GM03348 (cell line): Measurements from ENCODE around the gene SLC33A1.
"Not testable (repeated sequence)": the region's sequence is repeated elsewhere in the genome, so short reads cannot be mapped to it uniquely, and the experiment has no call there.

Source experiments
- DNase-seq: peaks from one replicate; pipeline ENCODE4 v3.0.0; 2012; ENCODE audit warnings: low spot score

The SLC33A1 gene

GRCh38 chr3:155854141-155854940 is at the start of gene SLC33A1:
TSS of gene SLC33A1 (minus strand) at chr3:155854427. CDS start at chr3:155853997, 430 bp downstream.
- DNase-seq, result peak; percentile 98

DNA sequence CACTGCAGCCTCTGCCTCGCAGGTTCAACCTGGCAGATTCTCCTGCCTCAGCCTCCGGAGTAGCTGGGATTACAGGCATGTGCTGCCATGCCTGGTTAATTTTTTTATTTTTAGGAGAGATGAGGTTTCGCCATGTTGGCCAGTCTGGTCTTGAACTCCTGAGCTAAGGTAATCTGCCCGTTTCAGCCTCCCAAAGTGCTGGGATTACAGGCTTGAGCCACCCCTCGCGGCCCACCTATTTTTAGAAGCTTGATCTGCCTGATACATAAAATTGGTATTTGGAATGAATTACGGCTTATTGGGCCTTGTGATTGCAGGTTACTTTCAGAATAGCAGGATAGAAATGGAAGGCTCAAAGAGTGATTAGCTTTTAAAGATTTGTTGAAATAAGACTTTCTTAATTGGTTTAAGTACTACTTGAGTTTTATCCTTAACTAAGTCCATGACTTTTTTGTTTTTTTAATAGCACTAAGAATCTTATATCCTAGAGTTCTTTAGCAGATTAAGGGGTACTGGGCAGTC is 41.2 kb upstream of the SLC33A1 start:
- DNase-seq, result no peak

GRCh38 chr3:155891321-155891720 is 37.1 kb upstream of the SLC33A1 start:
- peak; percentile 24 for DNase-seq

- peak; percentile 57 for DNase-seq
These were observed 36.5 kb upstream of the SLC33A1 start for GRCh38 chr3:155890671-155891190.

DNA sequence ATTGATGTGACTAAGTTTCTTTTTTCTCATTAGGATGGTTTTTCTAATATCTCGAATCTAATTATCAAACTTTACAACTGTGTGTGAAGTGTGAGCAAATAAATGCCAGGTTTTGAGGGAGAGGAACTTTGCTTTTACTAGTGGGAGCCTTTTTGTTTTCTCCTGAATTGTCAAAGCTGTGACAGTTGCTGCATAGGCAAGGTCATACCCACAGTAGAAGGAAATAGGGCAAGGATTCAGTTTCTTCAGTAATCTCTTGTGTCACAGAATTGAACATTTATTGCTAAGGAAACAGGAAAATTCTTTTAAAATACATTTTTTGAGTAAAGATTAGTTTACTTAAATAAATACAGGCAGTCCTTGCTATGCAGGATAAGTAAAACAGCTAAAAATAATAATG is 35.7 kb upstream of the SLC33A1 start:
- DNase-seq, result no peak

DNA sequence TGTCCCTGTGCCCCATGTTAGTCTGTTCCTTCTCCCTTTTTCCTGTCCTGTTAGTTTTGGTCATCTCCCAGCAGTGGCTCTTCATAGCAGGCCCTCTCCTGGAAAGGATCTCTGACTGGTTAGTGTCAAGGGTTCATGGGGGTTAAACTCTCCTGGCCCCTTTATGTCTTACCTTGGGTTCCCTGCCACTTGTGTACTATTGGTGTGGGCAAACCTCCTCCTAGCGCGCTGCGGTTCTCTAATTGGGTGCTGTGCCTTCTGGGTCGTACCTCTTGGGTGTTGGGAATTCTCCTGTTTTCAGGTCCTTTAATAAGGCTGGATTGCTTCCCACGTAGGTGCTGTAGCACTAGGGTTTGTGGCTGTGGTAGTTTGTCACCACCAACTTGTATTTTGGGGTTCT is 35.0 kb upstream of the SLC33A1 start:
- no peak for DNase-seq

DNA sequence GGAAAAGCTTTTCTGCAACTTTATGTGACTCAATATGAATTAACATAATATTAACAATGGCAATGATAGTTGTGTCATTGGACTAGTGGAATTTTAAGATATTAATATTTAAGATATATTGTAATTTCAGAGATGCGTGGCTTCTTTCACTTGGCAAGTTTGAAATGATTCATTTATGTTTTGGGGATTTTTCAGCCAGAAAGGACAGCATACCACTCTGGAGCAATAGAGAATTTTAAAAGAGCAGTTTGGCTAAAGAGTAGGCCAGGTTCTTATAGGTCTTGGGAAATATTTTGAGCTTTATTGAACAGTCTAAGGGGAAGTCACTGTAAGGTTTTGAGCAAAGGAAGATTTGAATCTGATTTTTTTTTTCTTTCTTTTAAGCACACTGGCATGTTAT is 32.7 kb upstream of the SLC33A1 start:
- no peak for DNase-seq

GRCh38 chr3:155886348-155886747 is 32.1 kb upstream of the SLC33A1 start:
- DNase-seq, result not testable (repeated sequence)

DNA sequence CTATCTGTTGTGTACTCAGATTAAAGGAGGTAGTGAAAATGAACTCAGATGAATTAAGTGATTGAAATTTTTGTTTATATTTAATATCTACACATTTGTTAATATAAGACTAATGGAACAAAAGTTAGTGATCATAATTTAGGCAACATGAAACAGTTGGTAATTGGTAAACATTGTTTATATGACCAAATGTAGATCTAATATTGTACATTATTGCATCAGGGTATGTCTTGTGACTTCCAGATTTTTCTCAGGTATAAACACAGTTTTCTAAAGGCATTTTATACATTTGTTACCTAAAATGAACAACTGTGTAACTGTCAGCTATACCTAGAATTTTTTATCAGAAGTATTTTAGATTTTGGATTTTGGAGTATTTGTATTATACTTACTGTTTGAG is 31.1 kb upstream of the SLC33A1 start:
- no peak for DNase-seq

GRCh38 chr3:155884292-155884691 is 30.1 kb upstream of the SLC33A1 start:
- no peak for DNase-seq

DNA sequence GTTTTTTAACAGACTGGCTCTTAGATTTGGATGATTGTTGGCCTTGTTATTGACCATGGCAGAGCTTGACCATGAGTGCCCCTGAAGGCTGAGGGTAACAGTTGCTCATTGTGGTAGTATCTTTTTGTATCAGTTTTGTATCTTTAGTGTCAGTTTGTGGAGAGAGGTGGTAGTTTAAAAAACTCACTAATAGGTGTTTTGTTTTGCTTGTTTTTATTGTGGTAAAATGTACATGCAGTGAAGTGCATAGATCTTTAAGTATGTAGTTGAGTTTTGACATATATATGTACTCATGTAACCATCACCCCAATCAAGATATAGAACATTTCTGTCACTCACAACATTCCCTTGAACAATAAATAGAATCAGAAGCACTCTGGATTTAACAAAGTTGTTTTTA is 26.1 kb upstream of the SLC33A1 start:
- no peak for DNase-seq

GRCh38 chr3:155876503-155876902 is 22.3 kb upstream of the SLC33A1 start:
- no peak for DNase-seq

- no peak for DNase-seq
These were observed 21.8 kb upstream of the SLC33A1 start for GRCh38 chr3:155876037-155876436.

GRCh38 chr3:155872904-155873646 is 18.8 kb upstream of the SLC33A1 start:
- no peak for DNase-seq

DNA sequence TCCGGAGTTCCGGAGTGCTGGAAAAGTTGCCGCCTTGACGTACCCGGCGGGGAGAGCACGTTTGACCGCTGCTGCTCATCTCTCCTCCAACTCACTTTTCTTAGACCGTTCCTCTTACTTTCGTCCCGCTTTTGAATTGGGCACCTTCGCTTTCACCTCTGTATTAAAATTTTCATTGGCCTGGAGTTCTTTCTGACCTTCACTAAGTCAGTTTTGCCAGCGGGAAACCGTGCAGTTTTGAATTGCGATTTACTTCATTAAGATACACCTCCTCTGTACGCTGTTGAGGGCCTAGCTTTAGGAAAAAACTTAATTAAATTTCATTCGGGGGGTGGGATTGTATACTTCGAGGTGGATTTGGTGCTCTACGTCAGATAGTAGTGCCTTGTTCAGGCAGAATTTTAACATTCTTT is 17.5 kb upstream of the SLC33A1 start:
- no peak for DNase-seq

DNA sequence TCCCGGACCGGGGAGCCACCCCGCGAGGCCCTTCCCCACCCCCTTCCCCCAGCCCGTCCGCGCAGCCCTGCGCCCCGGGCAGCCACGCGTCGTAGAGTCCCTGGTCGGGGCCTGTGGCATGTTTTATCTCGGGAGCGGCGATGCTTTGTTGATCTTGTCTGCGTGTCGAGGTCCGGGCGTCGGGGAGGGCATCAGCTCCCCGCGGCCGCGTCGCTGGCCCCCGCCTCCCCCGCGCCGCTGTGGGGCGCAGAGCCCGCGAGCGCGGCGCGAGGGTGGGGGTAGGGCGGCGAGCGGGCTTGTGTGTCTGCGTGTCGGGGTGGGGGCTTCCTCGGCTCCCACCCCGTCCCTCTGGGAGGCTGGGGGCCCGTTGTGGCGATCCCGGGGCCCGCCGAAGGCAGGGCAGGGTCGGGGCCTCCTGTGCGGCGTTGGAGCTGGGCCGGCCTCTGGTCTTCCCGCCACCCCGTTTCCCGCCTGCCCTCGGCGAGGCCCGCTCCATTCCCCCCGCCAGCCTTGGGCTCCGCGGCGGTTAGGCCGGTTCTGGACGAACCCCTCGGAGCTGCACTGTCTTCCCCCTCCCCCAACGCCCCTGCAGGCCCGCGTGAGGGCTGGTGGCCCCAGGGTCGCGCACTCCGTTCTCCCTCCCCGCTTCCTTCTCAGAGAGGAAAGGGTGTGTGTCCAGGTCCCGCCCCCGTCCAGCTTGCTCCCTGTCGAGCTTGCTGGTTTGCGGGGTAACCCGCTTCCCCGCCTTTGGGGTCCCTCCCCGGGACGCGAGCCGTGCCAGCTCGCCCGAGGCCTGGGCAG is 16.9 kb upstream of the SLC33A1 start:
- peak; percentile 65 for DNase-seq

- DNase-seq, result peak; percentile 98
These were observed 16.1 kb upstream of the SLC33A1 start, which contains the start of gene GMPS for GRCh38 chr3:155870133-155870944. TSS of gene GMPS (plus strand) at chr3:155870650. CDS start at chr3:155870871, 221 bp downstream.

GRCh38 chr3:155869691-155870090 is 15.5 kb upstream of the SLC33A1 start:
- DNase-seq, result no peak

- DNase-seq, result no peak
These were observed 9.0 kb upstream of the SLC33A1 start for GRCh38 chr3:155863072-155863784.

DNA sequence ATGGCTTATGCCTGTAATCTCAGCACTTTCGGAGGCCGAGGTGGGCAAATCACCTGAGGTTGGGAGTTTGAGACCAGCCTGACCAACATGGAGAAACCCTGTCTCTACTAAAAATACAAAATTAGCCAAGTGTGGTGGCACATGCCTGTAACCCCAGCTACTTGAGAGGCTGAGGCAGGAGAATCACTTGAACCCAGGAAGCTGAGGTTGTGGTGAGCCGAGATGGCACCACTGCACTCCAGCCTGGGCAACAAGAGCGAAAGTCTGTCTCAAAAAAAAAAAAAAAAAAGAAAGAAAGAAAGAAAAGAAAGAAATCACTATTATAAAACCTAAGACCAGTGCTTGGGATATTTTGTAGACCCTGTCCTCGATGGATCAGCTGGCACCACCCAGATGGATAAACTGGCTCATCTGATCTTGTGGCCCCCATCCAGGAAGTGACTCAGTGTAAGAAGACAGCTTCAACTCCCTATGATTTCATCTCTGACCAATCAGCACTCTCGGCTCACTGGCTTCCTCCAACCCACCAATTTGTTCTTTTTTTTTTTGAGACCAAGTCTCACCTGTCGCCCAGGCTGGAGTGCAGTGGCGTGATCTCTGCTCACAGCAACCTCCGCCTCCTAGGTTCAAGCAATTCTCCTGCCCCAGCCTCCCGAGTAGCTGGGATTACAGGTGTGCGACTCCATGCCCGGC is 8.2 kb upstream of the SLC33A1 start:
- DNase-seq, result not testable (repeated sequence)
